ENCODE results near the gene C2orf76. TPM values are rescaled to one million over a fixed set of nuclear protein-coding genes. Genes with fewer than 3 reads are reported as not detected.

C2orf76 gene
- polyA plus RNA-seq, 1 donor from 2014 or later = 37.7 TPM

DNA sequence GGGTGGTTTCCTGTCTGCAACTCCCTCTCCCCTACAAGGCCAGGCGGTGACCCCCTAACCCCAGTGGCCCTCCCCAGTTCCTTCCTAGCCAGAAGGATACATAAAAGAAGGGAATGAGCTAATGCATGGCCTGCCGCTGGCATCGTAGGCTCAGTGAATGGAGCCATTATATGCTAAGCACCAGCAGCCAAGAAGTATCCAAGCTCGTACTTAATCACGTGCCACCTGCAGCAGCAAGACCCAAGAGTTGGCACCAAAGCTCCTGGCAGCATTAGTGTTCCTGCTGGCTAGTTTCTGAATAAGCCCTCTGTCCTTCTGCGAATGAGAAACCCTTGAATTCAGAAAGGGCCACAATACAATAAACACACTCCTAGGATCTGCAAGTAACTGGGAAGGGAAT, 4.5 kb upstream of the C2orf76 start:
- no peaks in the 10 kb centered on the region for H3K27me3 ChIP-seq (ENCODE audit: insufficient read depth, low read depth, low read length)
- no peak overlapping the region for H2AFZ ChIP-seq (ENCODE audit: low read depth, low read length)
- no peak overlapping the region for H3K4me3 ChIP-seq (ENCODE audit: low read length)
- peaks cover 15% of the 10 kb centered on the region for H3K36me3 ChIP-seq (ENCODE audit: insufficient read depth, low read length)
- H3K4me2 ChIP-seq (ENCODE audit: low read length) = no peak overlapping the region
- no peaks in the 10 kb centered on the region for H3K9me3 ChIP-seq (ENCODE audit: low read length)
- TF ChIP-seq EP300 (conservative IDR thresholded peaks at IDR 0.05; ENCODE audit: poor library complexity, severe bottlenecking) = no peak
- TF ChIP-seq, protein P1, sequence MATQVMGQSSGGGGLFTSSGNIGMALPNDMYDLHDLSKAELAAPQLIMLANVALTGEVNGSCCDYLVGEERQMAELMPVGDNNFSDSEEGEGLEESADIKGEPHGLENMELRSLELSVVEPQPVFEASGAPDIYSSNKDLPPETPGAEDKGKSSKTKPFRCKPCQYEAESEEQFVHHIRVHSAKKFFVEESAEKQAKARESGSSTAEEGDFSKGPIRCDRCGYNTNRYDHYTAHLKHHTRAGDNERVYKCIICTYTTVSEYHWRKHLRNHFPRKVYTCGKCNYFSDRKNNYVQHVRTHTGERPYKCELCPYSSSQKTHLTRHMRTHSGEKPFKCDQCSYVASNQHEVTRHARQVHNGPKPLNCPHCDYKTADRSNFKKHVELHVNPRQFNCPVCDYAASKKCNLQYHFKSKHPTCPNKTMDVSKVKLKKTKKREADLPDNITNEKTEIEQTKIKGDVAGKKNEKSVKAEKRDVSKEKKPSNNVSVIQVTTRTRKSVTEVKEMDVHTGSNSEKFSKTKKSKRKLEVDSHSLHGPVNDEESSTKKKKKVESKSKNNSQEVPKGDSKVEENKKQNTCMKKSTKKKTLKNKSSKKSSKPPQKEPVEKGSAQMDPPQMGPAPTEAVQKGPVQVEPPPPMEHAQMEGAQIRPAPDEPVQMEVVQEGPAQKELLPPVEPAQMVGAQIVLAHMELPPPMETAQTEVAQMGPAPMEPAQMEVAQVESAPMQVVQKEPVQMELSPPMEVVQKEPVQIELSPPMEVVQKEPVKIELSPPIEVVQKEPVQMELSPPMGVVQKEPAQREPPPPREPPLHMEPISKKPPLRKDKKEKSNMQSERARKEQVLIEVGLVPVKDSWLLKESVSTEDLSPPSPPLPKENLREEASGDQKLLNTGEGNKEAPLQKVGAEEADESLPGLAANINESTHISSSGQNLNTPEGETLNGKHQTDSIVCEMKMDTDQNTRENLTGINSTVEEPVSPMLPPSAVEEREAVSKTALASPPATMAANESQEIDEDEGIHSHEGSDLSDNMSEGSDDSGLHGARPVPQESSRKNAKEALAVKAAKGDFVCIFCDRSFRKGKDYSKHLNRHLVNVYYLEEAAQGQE (IDR thresholded peaks at IDR 0.05; ENCODE audit: borderline replicate concordance) = no peak
- TF ChIP-seq, protein P2, sequence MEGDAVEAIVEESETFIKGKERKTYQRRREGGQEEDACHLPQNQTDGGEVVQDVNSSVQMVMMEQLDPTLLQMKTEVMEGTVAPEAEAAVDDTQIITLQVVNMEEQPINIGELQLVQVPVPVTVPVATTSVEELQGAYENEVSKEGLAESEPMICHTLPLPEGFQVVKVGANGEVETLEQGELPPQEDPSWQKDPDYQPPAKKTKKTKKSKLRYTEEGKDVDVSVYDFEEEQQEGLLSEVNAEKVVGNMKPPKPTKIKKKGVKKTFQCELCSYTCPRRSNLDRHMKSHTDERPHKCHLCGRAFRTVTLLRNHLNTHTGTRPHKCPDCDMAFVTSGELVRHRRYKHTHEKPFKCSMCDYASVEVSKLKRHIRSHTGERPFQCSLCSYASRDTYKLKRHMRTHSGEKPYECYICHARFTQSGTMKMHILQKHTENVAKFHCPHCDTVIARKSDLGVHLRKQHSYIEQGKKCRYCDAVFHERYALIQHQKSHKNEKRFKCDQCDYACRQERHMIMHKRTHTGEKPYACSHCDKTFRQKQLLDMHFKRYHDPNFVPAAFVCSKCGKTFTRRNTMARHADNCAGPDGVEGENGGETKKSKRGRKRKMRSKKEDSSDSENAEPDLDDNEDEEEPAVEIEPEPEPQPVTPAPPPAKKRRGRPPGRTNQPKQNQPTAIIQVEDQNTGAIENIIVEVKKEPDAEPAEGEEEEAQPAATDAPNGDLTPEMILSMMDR (IDR thresholded peaks at IDR 0.05; ENCODE audit: poor library complexity, severe bottlenecking) = no peak
- no peak for TF ChIP-seq EZH2 (IDR thresholded peaks at IDR 0.05; ENCODE audit: borderline replicate concordance, insufficient read depth, low read length, poor library complexity, severe bottlenecking)
- no peak for TF ChIP-seq RAD21 (conservative IDR thresholded peaks at IDR 0.05)
- no peak for TF ChIP-seq POLR2AphosphoS5 (IDR thresholded peaks at IDR 0.05)
- no peak for TF ChIP-seq SMC3 (conservative IDR thresholded peaks at IDR 0.05; ENCODE audit: poor library complexity)
- H3K27ac ChIP-seq (ENCODE audit: low read length) = no peak overlapping the region
- no peaks in the 10 kb centered on the region for H3K9me2 ChIP-seq (ENCODE audit: insufficient read depth, low read length)
- H3F3A ChIP-seq (ENCODE audit: insufficient read depth, low read length, poor library complexity, severe bottlenecking) = no peaks in the 10 kb centered on the region
- no peak overlapping the region for H3K9ac ChIP-seq (ENCODE audit: low read length)
- no peaks in the 10 kb centered on the region for H4K20me1 ChIP-seq (ENCODE audit: insufficient read depth)
- peaks cover 3% of the 10 kb centered on the region for H3K79me2 ChIP-seq (replicated peaks; ENCODE audit: insufficient read depth, low read length)

DNA sequence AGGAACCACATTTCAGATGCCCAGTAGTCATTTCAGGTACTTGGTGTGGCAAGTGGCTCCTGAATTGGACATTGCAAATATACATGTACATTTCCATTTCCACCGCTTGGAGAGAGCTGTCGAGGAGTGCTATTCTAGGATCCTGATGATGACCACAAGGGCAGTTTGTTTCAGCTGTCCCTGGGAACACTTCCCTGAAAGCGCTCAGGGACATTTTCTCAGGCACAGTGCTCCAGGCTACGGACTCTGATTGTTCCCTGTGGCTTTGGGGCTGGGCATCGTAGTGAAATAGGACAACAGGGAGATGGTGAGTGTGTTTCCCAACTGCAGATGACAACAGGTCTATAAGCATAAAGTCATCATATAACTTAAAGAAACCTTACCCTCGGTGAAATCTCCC, 3.2 kb upstream of the C2orf76 start:
- Histone ChIP-seq H3K36me3 (ENCODE audit: insufficient read depth, low read length) (peaks cover 15% of the 10 kb centered on the region), H3K79me2 (replicated peaks; ENCODE audit: insufficient read depth, low read length) (peaks cover 15% of the 10 kb centered on the region), H3K27ac (ENCODE audit: low read length) (no peak overlapping the region), H3K9ac (ENCODE audit: low read length) (no peak overlapping the region), H3K27me3 (ENCODE audit: insufficient read depth, low read depth, low read length) (no peaks in the 10 kb centered on the region), H3K9me3 (ENCODE audit: low read length) (no peaks in the 10 kb centered on the region), H3K9me2 (ENCODE audit: insufficient read depth, low read length) (no peaks in the 10 kb centered on the region), H4K20me1 (ENCODE audit: insufficient read depth) (no peaks in the 10 kb centered on the region), H3F3A (ENCODE audit: insufficient read depth, low read length, poor library complexity, severe bottlenecking) (no peaks in the 10 kb centered on the region), H3K4me3 (ENCODE audit: low read length) (no peak overlapping the region), H3K4me2 (ENCODE audit: low read length) (no peak overlapping the region), H2AFZ (ENCODE audit: low read depth, low read length) (no peak overlapping the region)
- TF ChIP-seq TAF1 (IDR thresholded peaks at IDR 0.05; ENCODE audit: low read depth) = no peak
- no peak for TF ChIP-seq MXI1 (conservative IDR thresholded peaks at IDR 0.05; ENCODE audit: poor library complexity, severe bottlenecking)
- TF ChIP-seq, protein P2 (IDR thresholded peaks at IDR 0.05; ENCODE audit: poor library complexity, severe bottlenecking) = no peak
- TF ChIP-seq EP300 (conservative IDR thresholded peaks at IDR 0.05; ENCODE audit: poor library complexity, severe bottlenecking) = no peak
- no peak for TF ChIP-seq EZH2 (IDR thresholded peaks at IDR 0.05; ENCODE audit: borderline replicate concordance, insufficient read depth, low read length, poor library complexity, severe bottlenecking)
- TF ChIP-seq, protein P1 (IDR thresholded peaks at IDR 0.05; ENCODE audit: borderline replicate concordance) = no peak
- no peak for TF ChIP-seq RAD21 (conservative IDR thresholded peaks at IDR 0.05)
- TF ChIP-seq POLR2AphosphoS5 (IDR thresholded peaks at IDR 0.05) = no peak
- TF ChIP-seq SMC3 (conservative IDR thresholded peaks at IDR 0.05; ENCODE audit: poor library complexity) = no peak
